Fibroblast of lung (primary cell): Measurements from ENCODE around the gene RFX1.

Experiments used
- EZH2 ChIP-seq: IDR thresholded peaks from 2 replicates; pipeline ENCODE4 v1.5.1; 2012; ENCODE audit warnings: low read length, control low read depth, mild to moderate bottlenecking; ENCODE audit errors: missing control alignments
- TF ChIP-seq, protein P1 (sequence below), 2 donors: IDR thresholded peaks in 1 of 2; conservative IDR thresholded peaks in 1 of 2; 1 replicate in 1 of 2; 2 replicates in 1 of 2; pipeline ENCODE4 v1.5.1; 2011 to 2012; ENCODE audit warnings: low read length in 2 of 2, control low read depth in 1 of 2, inconsistent platforms in 1 of 2, low read depth in 1 of 2, mild to moderate bottlenecking in 1 of 2

DNA sequence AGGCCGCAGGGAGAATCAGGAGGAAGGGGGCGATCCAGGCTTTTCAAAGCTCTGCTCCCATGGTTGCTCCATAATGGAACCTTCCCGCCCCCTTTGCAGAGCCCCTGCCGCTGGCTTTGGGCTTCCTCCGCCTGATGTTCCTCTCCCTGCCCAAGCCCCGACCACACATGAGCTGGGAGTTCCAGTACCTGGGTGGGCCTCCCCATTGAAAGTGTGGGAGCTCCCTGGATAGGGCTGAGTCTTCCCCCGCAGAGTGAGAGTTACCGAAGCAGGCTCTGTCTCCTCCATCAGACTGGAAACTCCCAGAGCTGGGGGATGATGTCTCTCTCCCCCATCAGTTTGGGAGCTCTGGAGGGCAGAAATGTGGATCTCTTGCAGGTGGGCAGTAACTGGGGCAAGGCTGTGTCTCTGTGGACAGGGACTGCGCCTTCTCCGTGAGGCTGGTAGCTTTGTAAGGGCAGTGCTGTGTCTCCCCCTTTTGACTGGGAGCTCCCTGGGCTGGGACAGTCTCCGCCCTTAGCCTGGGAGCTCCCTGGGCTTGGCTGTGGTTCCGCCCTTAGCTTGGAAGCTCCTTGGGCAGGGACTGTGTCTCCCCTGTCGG is 53.1 kb downstream of the RFX1 start:
- no peak for TF ChIP-seq EZH2
- TF ChIP-seq, protein P1, sequence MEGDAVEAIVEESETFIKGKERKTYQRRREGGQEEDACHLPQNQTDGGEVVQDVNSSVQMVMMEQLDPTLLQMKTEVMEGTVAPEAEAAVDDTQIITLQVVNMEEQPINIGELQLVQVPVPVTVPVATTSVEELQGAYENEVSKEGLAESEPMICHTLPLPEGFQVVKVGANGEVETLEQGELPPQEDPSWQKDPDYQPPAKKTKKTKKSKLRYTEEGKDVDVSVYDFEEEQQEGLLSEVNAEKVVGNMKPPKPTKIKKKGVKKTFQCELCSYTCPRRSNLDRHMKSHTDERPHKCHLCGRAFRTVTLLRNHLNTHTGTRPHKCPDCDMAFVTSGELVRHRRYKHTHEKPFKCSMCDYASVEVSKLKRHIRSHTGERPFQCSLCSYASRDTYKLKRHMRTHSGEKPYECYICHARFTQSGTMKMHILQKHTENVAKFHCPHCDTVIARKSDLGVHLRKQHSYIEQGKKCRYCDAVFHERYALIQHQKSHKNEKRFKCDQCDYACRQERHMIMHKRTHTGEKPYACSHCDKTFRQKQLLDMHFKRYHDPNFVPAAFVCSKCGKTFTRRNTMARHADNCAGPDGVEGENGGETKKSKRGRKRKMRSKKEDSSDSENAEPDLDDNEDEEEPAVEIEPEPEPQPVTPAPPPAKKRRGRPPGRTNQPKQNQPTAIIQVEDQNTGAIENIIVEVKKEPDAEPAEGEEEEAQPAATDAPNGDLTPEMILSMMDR (conservative IDR thresholded peaks at IDR 0.05 in 1 of 2, IDR thresholded peaks at IDR 0.05 in 1 of 2; ENCODE audit: low read depth in 1 of 2, low read length in 2 of 2), result peak; percentile 12 to 22
